UCSD-AML1 (cell line): ENCODE data around the gene LACTBL1.

Experiments
- DNase-seq: peaks from one replicate; lab custom pipeline; 2025; ENCODE audit not compliant: unreplicated experiment; lab: John Stamatoyannopoulos, UW

LACTBL1 gene

GRCh38 chr1:22914156-22914555 is 58.5 kb downstream of the LACTBL1 start:
- DNase-seq, result no peak

- no peak for DNase-seq
Measured at GRCh38 chr1:22913421-22914141, 59.1 kb downstream of the LACTBL1 start.

DNA sequence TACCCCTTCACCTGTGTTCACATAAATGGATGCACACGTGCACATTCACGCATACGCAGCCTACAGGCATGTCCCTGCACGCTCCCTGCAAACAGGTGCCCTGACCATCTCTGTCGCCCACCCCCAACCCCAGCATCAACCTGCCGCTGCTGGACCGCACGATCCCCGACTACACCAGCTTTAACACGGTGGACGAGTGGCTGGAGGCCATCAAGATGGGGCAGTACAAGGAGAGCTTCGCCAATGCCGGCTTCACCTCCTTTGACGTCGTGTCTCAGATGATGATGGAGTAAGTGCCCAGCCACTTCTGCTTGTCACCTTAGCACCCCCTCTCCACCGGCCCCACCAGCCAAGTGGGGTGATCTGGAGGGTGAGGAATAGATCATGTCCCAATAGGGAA is 60.4 kb downstream of the LACTBL1 start:
- DNase-seq, result no peak

- no peak for DNase-seq
Measured at GRCh38 chr1:22910986-22911651, 61.5 kb downstream of the LACTBL1 start.

DNA sequence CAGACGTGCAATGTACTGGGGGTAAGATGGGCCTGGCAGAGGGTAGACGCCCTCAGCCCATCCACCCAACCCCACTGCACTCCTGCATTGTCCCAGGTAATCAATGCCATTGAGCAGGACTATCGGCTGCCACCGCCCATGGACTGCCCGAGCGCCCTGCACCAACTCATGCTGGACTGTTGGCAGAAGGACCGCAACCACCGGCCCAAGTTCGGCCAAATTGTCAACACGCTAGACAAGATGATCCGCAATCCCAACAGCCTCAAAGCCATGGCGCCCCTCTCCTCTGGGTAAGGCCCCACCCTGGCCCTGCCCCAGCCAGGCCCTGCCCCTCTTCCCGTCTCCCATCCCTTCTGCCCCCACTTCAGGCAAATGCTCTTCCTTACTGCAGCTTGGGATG is 62.4 kb downstream of the LACTBL1 start:
- no peak for DNase-seq

DNA sequence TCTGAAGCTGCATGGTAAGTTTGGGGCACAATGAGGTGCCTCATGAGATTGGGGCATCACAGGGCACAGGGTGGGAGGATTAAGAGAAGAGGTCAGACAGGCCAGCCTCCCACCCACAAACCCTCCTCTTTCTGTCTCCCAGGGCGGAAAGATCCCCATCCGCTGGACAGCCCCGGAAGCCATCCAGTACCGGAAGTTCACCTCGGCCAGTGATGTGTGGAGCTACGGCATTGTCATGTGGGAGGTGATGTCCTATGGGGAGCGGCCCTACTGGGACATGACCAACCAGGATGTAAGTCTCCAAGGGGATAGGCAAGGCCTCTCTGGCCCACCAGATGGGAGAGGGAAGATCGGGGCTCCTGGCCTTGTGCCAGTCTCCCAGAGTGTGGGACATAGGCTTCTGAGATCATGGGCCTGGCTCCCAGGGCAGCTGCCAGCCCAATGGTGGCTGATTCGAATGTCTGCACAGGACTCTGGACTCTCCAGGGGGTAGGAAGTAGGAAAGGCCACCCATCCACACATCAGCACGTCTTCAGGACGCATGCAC is 63.7 kb downstream of the LACTBL1 start:
- DNase-seq, result no peak

DNA sequence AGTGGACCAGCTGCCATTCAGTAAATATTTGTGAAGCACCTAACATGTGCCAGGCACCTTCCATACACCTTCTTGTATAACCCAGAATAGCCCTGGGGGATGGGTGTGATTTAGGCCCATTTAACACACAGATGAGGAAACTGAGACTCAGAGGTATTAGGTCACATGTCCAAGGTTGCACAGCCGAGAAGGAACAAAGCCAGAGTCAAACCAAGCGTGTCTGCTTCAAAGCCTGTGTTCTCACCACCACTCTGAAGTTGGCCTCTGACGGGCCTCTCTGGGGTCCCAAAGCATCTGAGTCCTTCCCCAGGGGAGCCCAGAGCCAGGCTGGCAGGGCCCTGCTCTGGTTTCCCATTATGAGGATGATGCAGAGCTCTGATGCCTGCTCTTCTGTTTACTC is 65.1 kb downstream of the LACTBL1 start:
- no peak for DNase-seq

- DNase-seq, result no peak
Measured at GRCh38 chr1:22906968-22907367, 65.7 kb downstream of the LACTBL1 start.

GRCh38 chr1:22903113-22903512 is 69.6 kb downstream of the LACTBL1 start:
- DNase-seq, result no peak
